Astrocyte (in vitro differentiated cells and primary cell): ENCODE results near the gene SLCO3A1. TPM values are rescaled to one million over a fixed set of nuclear protein-coding genes. Genes with fewer than 3 reads are reported as not detected.
A peak's percentile ranks its signal among the peaks of the same experiment; 100 is the strongest.

Experiments used
- DNase-seq: peaks from one replicate; pipeline ENCODE4 v3.0.0-alpha.2; 2010; ENCODE audit warnings: low read depth
- FAIRE-seq: peaks from 2 replicates; lab custom pipeline; 2011; peaks lifted over from hg19 to GRCh38; lab: Jason Lieb, UNC
- H2AFZ ChIP-seq: 2 replicates; pipeline ENCODE4 v1.6.0; 2012; ENCODE audit warnings: low read depth, low read length, inconsistent platforms
- H3K27ac ChIP-seq: 2 replicates; pipeline ENCODE4 v1.5.1; 2011; ENCODE audit warnings: low read depth, low read length, inconsistent platforms
- H3K27me3 ChIP-seq: 2 replicates; pipeline ENCODE4 v1.6.0; 2011; ENCODE audit warnings: low read length, inconsistent platforms; ENCODE audit not compliant: insufficient read depth
- H3K36me3 ChIP-seq: 2 replicates; pipeline ENCODE4 v1.5.1; 2011; ENCODE audit warnings: low read length, inconsistent platforms; ENCODE audit not compliant: insufficient read depth
- H3K4me1 ChIP-seq: 2 replicates; pipeline ENCODE4 v1.5.1; 2011; ENCODE audit warnings: low read length, inconsistent platforms; ENCODE audit not compliant: insufficient read depth
- H3K4me2 ChIP-seq: 2 replicates; pipeline ENCODE4 v1.6.0; 2012; ENCODE audit warnings: low read length, inconsistent platforms
- H3K4me3 ChIP-seq: 2 replicates; pipeline ENCODE4 v1.5.1; 2011; ENCODE audit warnings: low read depth, mild to moderate bottlenecking, low read length, inconsistent platforms; ENCODE audit not compliant: insufficient read depth
- H3K79me2 ChIP-seq: 2 replicates; pipeline ENCODE4 v1.6.0; 2012; ENCODE audit warnings: mild to moderate bottlenecking, low read length, inconsistent platforms; ENCODE audit not compliant: insufficient read depth
- H3K9ac ChIP-seq: 2 replicates; pipeline ENCODE4 v1.6.0; 2012; ENCODE audit warnings: mild to moderate bottlenecking, low read length, inconsistent platforms
- H3K9me3 ChIP-seq: 2 replicates; pipeline ENCODE4 v1.5.1; 2012; ENCODE audit warnings: low read depth, mild to moderate bottlenecking, low read length, inconsistent platforms; ENCODE audit not compliant: insufficient read depth
- H4K20me1 ChIP-seq: 2 replicates; pipeline ENCODE4 v1.6.0; 2012; ENCODE audit warnings: low read length, inconsistent platforms; ENCODE audit not compliant: insufficient read depth
- H3K27ac Mint-ChIP-seq: one replicate; pipeline ENCODE4 v1.8.0; 2021; ENCODE audit warnings: mild to moderate bottlenecking, mixed read lengths; ENCODE audit not compliant: unreplicated experiment
- H3K27me3 Mint-ChIP-seq: one replicate; pipeline ENCODE4 v1.8.0; 2021; ENCODE audit warnings: low read depth, mixed read lengths; ENCODE audit not compliant: unreplicated experiment
- H3K36me3 Mint-ChIP-seq: one replicate; pipeline ENCODE4 v1.8.0; 2021; ENCODE audit warnings: low read depth, mixed read lengths; ENCODE audit not compliant: unreplicated experiment
- H3K4me1 Mint-ChIP-seq: one replicate; pipeline ENCODE4 v1.8.0; 2021; ENCODE audit warnings: low read depth, mixed read lengths; ENCODE audit not compliant: unreplicated experiment
- H3K4me3 Mint-ChIP-seq: one replicate; pipeline ENCODE4 v1.8.0; 2021; ENCODE audit warnings: mild to moderate bottlenecking, moderate library complexity, mixed read lengths; ENCODE audit not compliant: unreplicated experiment
- H3K9me3 Mint-ChIP-seq: one replicate; pipeline ENCODE4 v1.8.0; 2021; ENCODE audit warnings: mild to moderate bottlenecking, mixed read lengths; ENCODE audit not compliant: unreplicated experiment
- CTCF ChIP-seq: IDR thresholded peaks from 2 replicates; pipeline ENCODE4 v1.5.1; 2011; ENCODE audit warnings: low read depth, mild to moderate bottlenecking, inconsistent platforms, low read length, moderate library complexity; ENCODE audit not compliant: insufficient read depth
- EZH2 ChIP-seq: IDR thresholded peaks from 2 replicates; pipeline ENCODE4 v1.6.1; 2012; ENCODE audit warnings: mild to moderate bottlenecking, low read length, inconsistent platforms; ENCODE audit not compliant: insufficient read depth
- total RNA-seq: library from RNA; stranded (reverse); gene quantifications from 2 replicates; pipeline ENCODE4 v1.2.1, GENCODE V29; 2021

Gene SLCO3A1
- total RNA-seq, 1 donor from 2014 or later, result 9.4 TPM

- H3K4me2 ChIP-seq, result no peak overlapping the region
- H3K4me1 ChIP-seq, result no peaks in the 10 kb centered on the region
- H3K27me3 Mint-ChIP-seq, result peaks cover 2% of the 10 kb centered on the region
- no peak overlapping the region for H3K4me3 ChIP-seq
- peak; percentile 53 for DNase-seq
- no peak overlapping the region for H3K27ac ChIP-seq
- FAIRE-seq, result no peak
- peak overlapping the region; percentile 62 for H3K27ac Mint-ChIP-seq
- H4K20me1 ChIP-seq, result no peaks in the 10 kb centered on the region
- H2AFZ ChIP-seq, result no peak overlapping the region
- no peaks in the 10 kb centered on the region for H3K9me3 ChIP-seq
- H3K4me3 Mint-ChIP-seq, result no peak overlapping the region
- TF ChIP-seq CTCF (no peak), EZH2 (no peak)
- peaks cover 12% of the 10 kb centered on the region for H3K4me1 Mint-ChIP-seq
- no peak overlapping the region for H3K9ac ChIP-seq
- H3K36me3 Mint-ChIP-seq, result no peaks in the 10 kb centered on the region
- H3K79me2 ChIP-seq, result no peaks in the 10 kb centered on the region
- no peaks in the 10 kb centered on the region for H3K9me3 Mint-ChIP-seq
- H3K27me3 ChIP-seq, result no peaks in the 10 kb centered on the region
- no peaks in the 10 kb centered on the region for H3K36me3 ChIP-seq
Observed at GRCh38 chr15:92142242-92143232, 289.0 kb downstream of the SLCO3A1 start.

- Histone ChIP-seq H3K4me1 (no peaks in the 10 kb centered on the region), H3K9me3 (no peaks in the 10 kb centered on the region), H3K4me3 (no peak overlapping the region), H3K27ac (no peak overlapping the region), H3K27me3 (no peaks in the 10 kb centered on the region), H3K4me2 (no peak overlapping the region), H2AFZ (no peak overlapping the region), H3K36me3 (no peaks in the 10 kb centered on the region), H3K9ac (no peak overlapping the region), H4K20me1 (no peaks in the 10 kb centered on the region), H3K79me2 (no peaks in the 10 kb centered on the region)
- H3K27me3 Mint-ChIP-seq, result peaks cover 2% of the 10 kb centered on the region
- peak overlapping the region; percentile 18 for H3K27ac Mint-ChIP-seq
- FAIRE-seq, result no peak
- H3K9me3 Mint-ChIP-seq, result no peaks in the 10 kb centered on the region
- H3K36me3 Mint-ChIP-seq, result no peaks in the 10 kb centered on the region
- DNase-seq, result no peak
- no peak for TF ChIP-seq EZH2
- TF ChIP-seq CTCF, result no peak
- H3K4me3 Mint-ChIP-seq, result no peak overlapping the region
- H3K4me1 Mint-ChIP-seq, result peaks cover 19% of the 10 kb centered on the region
Observed at GRCh38 chr15:92143765-92144164, 290.3 kb downstream of the SLCO3A1 start.
